Lung (tissue), 12 donors: ENCODE data around the gene HS6ST3. TPM values are rescaled to one million over a fixed set of nuclear protein-coding genes. Genes with fewer than 3 reads are reported as not detected.

Experiments
- ATAC-seq: fragments of 200-7000 bp; cut with Tn5 transposase; one replicate; pipeline ENCODE4 v1.9.1; 2020; ENCODE audit warnings: moderate number of reproducible peaks; ENCODE audit not compliant: insufficient read depth, low FRiP score
- DNase-seq, 3 donors: peaks; one replicate each; pipeline ENCODE4 v3.0.0-alpha.2; 2013 to 2017
- H3K27ac ChIP-seq, 2 donors: one replicate each; pipeline ENCODE4 v1.5.1; 2013; ENCODE audit warnings: mild to moderate bottlenecking in 2 of 2, moderate library complexity in 2 of 2, control low read depth in 1 of 2, inconsistent platforms in 1 of 2, low read depth in 1 of 2, low read length in 1 of 2
- H3K27me3 ChIP-seq, 3 donors: one replicate each; pipeline ENCODE4 v1.5.1; 2013; ENCODE audit warnings: low read length in 2 of 3; ENCODE audit not compliant: control insufficient read depth in 3 of 3, insufficient read depth in 3 of 3
- H3K36me3 ChIP-seq, 4 donors: one replicate each; pipeline ENCODE4 v1.5.1; 2013; ENCODE audit warnings: low read length in 4 of 4, mild to moderate bottlenecking in 1 of 4, moderate library complexity in 1 of 4; ENCODE audit not compliant: control insufficient read depth in 4 of 4, insufficient read depth in 4 of 4
- H3K4me1 ChIP-seq, 5 donors: one replicate each; pipeline ENCODE4 v1.5.1; 2013; ENCODE audit warnings: low read length in 5 of 5, mild to moderate bottlenecking in 2 of 5, moderate library complexity in 1 of 5; ENCODE audit not compliant: control insufficient read depth in 5 of 5, insufficient read depth in 5 of 5
- H3K4me3 ChIP-seq: one replicate; pipeline ENCODE4 v1.5.1; 2013; ENCODE audit warnings: mild to moderate bottlenecking, control low read depth, moderate library complexity
- H3K9ac ChIP-seq, 2 donors: one replicate each; pipeline ENCODE4 v1.5.1; 2013; ENCODE audit warnings: low read length in 2 of 2, control low read depth in 1 of 2; ENCODE audit not compliant: insufficient read depth in 1 of 2
- H3K9me3 ChIP-seq, 4 donors: one replicate each; pipeline ENCODE4 v1.5.1; 2013; ENCODE audit warnings: low read length in 3 of 4, mild to moderate bottlenecking in 1 of 4, moderate library complexity in 1 of 4; ENCODE audit not compliant: control insufficient read depth in 4 of 4, insufficient read depth in 3 of 4
- CTCF ChIP-seq: IDR thresholded peaks from 2 replicates; pipeline ENCODE4 v1.5.1; 2012; ENCODE audit warnings: mild to moderate bottlenecking; ENCODE audit errors: control extremely low read depth, extremely low read depth
- WGBS, 2 donors: extraction: QIAGEN DNeasy Blood & Tissue Kit; methylation state at CpG; one replicate each; pipeline ENCODE4 v1.1.7; 2013; 5-methylcytosine and 5-hydroxymethylcytosine counted together
- polyA plus RNA-seq, 2 donors: library from polyadenylated mRNA; stranded (reverse); fragments of 200-250 nt; gene quantifications; one replicate each; pipeline ENCODE4 v1.2.1, GENCODE V29; 2013
- total RNA-seq, 2 donors: library from RNA; depleted of rRNA in 1 of 2; stranded (reverse); fragments of >200 nt in 1 of 2; gene quantifications; one replicate each; pipeline ENCODE4 v1.2.1, GENCODE V29; 2014 to 2021
- donor health status: control.
- donor health status: control.
- donor health status: Bipolar disorder and iron deficiency.
- donor health status: healthy.
- donor health status: DM: yes; HTN: yes; CAD: no.

The HS6ST3 gene
- total and polyA plus RNA-seq, 4 donors, result 0.01 to 0.17 (median 0.04) TPM

GRCh38 chr13:96388598-96388997, 298.7 kb downstream of the HS6ST3 start:
- no peaks in the 10 kb centered on the region for H3K4me1 ChIP-seq
- ATAC-seq (no peak), DNase-seq (no peak)
- WGBS, 2 donors, result 45 to 64% methylated on average over 2 of the region's 2 CpGs
- H3K9me3 ChIP-seq, result no peaks in the 10 kb centered on the region
- H3K9ac ChIP-seq, result no peak overlapping the region
- no peak overlapping the region for H3K4me3 ChIP-seq
- no peak for TF ChIP-seq CTCF
- H3K36me3 ChIP-seq, result no peaks in the 10 kb centered on the region
- H3K27me3 ChIP-seq, result no peaks in the 10 kb centered on the region
- no peak overlapping the region for H3K27ac ChIP-seq

GRCh38 chr13:96391606-96392005, 301.7 kb downstream of the HS6ST3 start:
- Histone ChIP-seq H3K9ac (no peak overlapping the region), H3K36me3 (no peaks in the 10 kb centered on the region), H3K9me3 (no peaks in the 10 kb centered on the region), H3K27me3 (no peaks in the 10 kb centered on the region), H3K4me1 (no peaks in the 10 kb centered on the region), H3K4me3 (no peak overlapping the region), H3K27ac (no peak overlapping the region)
- TF ChIP-seq CTCF, result no peak
- no peak for ATAC-seq
- no peak for DNase-seq
- WGBS, 2 donors, result 83 to 88% methylated on average over 6 of the region's 6 CpGs

GRCh38 chr13:96397807-96398206, 307.9 kb downstream of the HS6ST3 start:
- H3K9me3 ChIP-seq, result no peaks in the 10 kb centered on the region
- TF ChIP-seq CTCF, result no peak
- H3K4me1 ChIP-seq, result no peaks in the 10 kb centered on the region
- no peaks in the 10 kb centered on the region for H3K27me3 ChIP-seq
- H3K9ac ChIP-seq, result no peak overlapping the region
- DNase-seq (no peak), ATAC-seq (no peak)
- H3K27ac ChIP-seq, result no peak overlapping the region
- H3K4me3 ChIP-seq, result no peak overlapping the region
- H3K36me3 ChIP-seq, result no peaks in the 10 kb centered on the region
- 18 to 44% methylated on average over 2 of the region's 2 CpGs for WGBS, 2 donors

GRCh38 chr13:96398486-96398885, 308.6 kb downstream of the HS6ST3 start:
- no peak for DNase-seq
- Histone ChIP-seq H3K9ac (no peak overlapping the region), H3K4me3 (no peak overlapping the region), H3K27ac (no peak overlapping the region), H3K27me3 (no peaks in the 10 kb centered on the region), H3K36me3 (no peaks in the 10 kb centered on the region), H3K4me1 (no peaks in the 10 kb centered on the region), H3K9me3 (no peaks in the 10 kb centered on the region)
- 73 to 89% methylated on average over 4 of the region's 4 CpGs for WGBS, 2 donors
- no peak for ATAC-seq
- no peak for TF ChIP-seq CTCF
